SK-N-SH (cell line): ENCODE data around the gene ZNF605. TPM values are rescaled to one million over a fixed set of nuclear protein-coding genes. Genes with fewer than 3 reads are reported as not detected.
A peak's percentile ranks its signal among the peaks of the same experiment; 100 is the strongest.

ENCODE experiments used
- CTCF ChIA-PET: fragments of 300-600, 350-600 bp; formaldehyde crosslinking; extraction: SDS; loops from one replicate; lab custom pipeline; 2021; lab: Yijun Ruan, JAX
- POLR2A ChIA-PET: fragments of 350-600 bp; sonication (Branson Sonifier 250); formaldehyde crosslinking; extraction: SDS; loops from one replicate; lab custom pipeline; 2020; ENCODE audit warnings: antibody characterized with exemption, inconsistent platforms; lab: Yijun Ruan, JAX
- DNase-seq: peaks from one replicate; pipeline ENCODE4 v3.0.0; 2012
- H2AFZ ChIP-seq: fragments of 200-600 bp; sonication (generic); 2 replicates; pipeline ENCODE4 v1.8.1; 2016; ENCODE audit warnings: antibody characterized with exemption, mild to moderate bottlenecking, low read depth
- H3F3A ChIP-seq: fragments of 200-600 bp; sonication (generic); replicated peaks from 2 replicates; pipeline ENCODE3; 2016; ENCODE audit warnings: antibody characterized with exemption, mild to moderate bottlenecking; ENCODE audit not compliant: insufficient read depth
- H3K27ac ChIP-seq, 2 experiments: fragments of 200-500 bp in 1 of 2; fragments of 200-600 bp in 1 of 2; sonication (Bioruptor generic) in 1 of 2; sonication (generic), shearing (Covaris generic) in 1 of 2; 2 replicates each; pipeline versions ENCODE4 v1.5.1 to v1.6.1; 2014 to 2016; ENCODE audit warnings: low read depth in 2 of 2, inconsistent platforms in 1 of 2, low read length in 1 of 2, mild to moderate bottlenecking in 1 of 2, mixed read lengths in 1 of 2
- H3K27me3 ChIP-seq: fragments of 200-600 bp; sonication (generic), shearing (Covaris generic); 2 replicates; pipeline ENCODE4 v1.6.1; 2016; ENCODE audit warnings: mixed run types; ENCODE audit not compliant: insufficient read depth
- H3K36me3 ChIP-seq, 2 experiments: fragments of 200-500 bp in 1 of 2; fragments of 200-600 bp in 1 of 2; sonication (Bioruptor generic) in 1 of 2; sonication (generic) in 1 of 2; replicated peaks in 1 of 2; 2 replicates each; pipeline versions ENCODE3 to v1.5.1; 2014 to 2016; ENCODE audit warnings: low read length in 1 of 2, mild to moderate bottlenecking in 1 of 2; ENCODE audit not compliant: insufficient read depth in 2 of 2, control insufficient read depth in 1 of 2
- H3K4me1 ChIP-seq, 2 experiments: fragments of 200-500 bp in 1 of 2; fragments of 200-600 bp in 1 of 2; sonication (Bioruptor generic) in 1 of 2; sonication (generic), shearing (Covaris generic) in 1 of 2; 2 replicates each; pipeline versions ENCODE4 v1.5.1 to v1.6.1; 2014 to 2016; ENCODE audit warnings: low read depth in 1 of 2, low read length in 1 of 2, mixed run types in 1 of 2; ENCODE audit not compliant: insufficient read depth in 2 of 2, control insufficient read depth in 1 of 2
- H3K4me2 ChIP-seq: fragments of 200-600 bp; sonication (generic), shearing (Covaris generic); 2 replicates; pipeline ENCODE4 v1.6.1; 2017; ENCODE audit warnings: mixed run types
- H3K4me3 ChIP-seq, 2 experiments: fragments of 200-500 bp in 1 of 2; fragments of 200-600 bp in 1 of 2; sonication (Bioruptor generic) in 1 of 2; sonication (generic), shearing (Covaris generic) in 1 of 2; 2 replicates each; pipeline versions ENCODE4 v1.5.1 to v1.8.1; 2014 to 2016; ENCODE audit warnings: low read depth in 2 of 2, inconsistent platforms in 1 of 2, low read length in 1 of 2, mild to moderate bottlenecking in 1 of 2, mixed read lengths in 1 of 2, moderate library complexity in 1 of 2
- H3K79me2 ChIP-seq: fragments of 200-600 bp; sonication (generic); 2 replicates; pipeline ENCODE4 v1.8.1; 2017; ENCODE audit warnings: mild to moderate bottlenecking; ENCODE audit not compliant: insufficient read depth
- H3K9ac ChIP-seq: fragments of 200-600 bp; sonication (generic); 2 replicates; pipeline ENCODE4 v1.6.1; 2017; ENCODE audit warnings: mixed run types
- H3K9me2 ChIP-seq: fragments of 200-600 bp; sonication (generic); 2 replicates; pipeline ENCODE4 v1.6.1; 2017; ENCODE audit warnings: mixed run types
- H3K9me3 ChIP-seq: fragments of 200-600 bp; sonication (generic); 2 replicates; pipeline ENCODE4 v1.6.1; 2017; ENCODE audit warnings: mixed run types, mild to moderate bottlenecking, moderate library complexity
- H4K20me1 ChIP-seq: fragments of 200-600 bp; sonication (generic); 2 replicates; pipeline ENCODE4 v1.6.1; 2017; ENCODE audit warnings: mild to moderate bottlenecking, mixed run types; ENCODE audit not compliant: insufficient read depth
- FOSL2 ChIP-seq: IDR thresholded peaks from 2 replicates; pipeline ENCODE4 v1.4.0; 2012; ENCODE audit warnings: low read depth, mild to moderate bottlenecking, moderate library complexity, borderline replicate concordance
- FOXJ3 ChIP-seq: sonication (generic); formaldehyde crosslinking; IDR thresholded peaks from 2 replicates; pipeline ENCODE4 v1.5.1; 2020; ENCODE audit warnings: mild to moderate bottlenecking, missing genetic modification reagents
- GABPA ChIP-seq: IDR thresholded peaks from 2 replicates; pipeline ENCODE4 v1.4.0; 2012; ENCODE audit warnings: low read depth, mild to moderate bottlenecking
- NRF1 ChIP-seq: IDR thresholded peaks from 2 replicates; pipeline ENCODE4 v1.6.1; 2012; ENCODE audit warnings: low read depth, mild to moderate bottlenecking, low read length
- SIN3A ChIP-seq: IDR thresholded peaks from 2 replicates; pipeline ENCODE4 v1.6.1; 2012; ENCODE audit warnings: low read depth, mild to moderate bottlenecking, low read length, moderate library complexity, borderline replicate concordance
- TAF1 ChIP-seq: IDR thresholded peaks from 2 replicates; pipeline ENCODE4 v1.6.1; 2012; ENCODE audit warnings: low read depth, mild to moderate bottlenecking, low read length, moderate library complexity, borderline replicate concordance
- TCF12 ChIP-seq: IDR thresholded peaks from 2 replicates; pipeline ENCODE4 v1.4.0; 2012
- WGBS: methylation state at CpG from one replicate; pipeline ENCODE4 v1.1.6; 2017; ENCODE audit warnings: low lambda C conversion rate; 5-methylcytosine and 5-hydroxymethylcytosine counted together
- polyA plus RNA-seq, 3 experiments: library from polyadenylated mRNA; depleted of rRNA; stranded (reverse); fragments of >200 nt; gene quantifications; 2 replicates each; pipeline ENCODE4 v1.2.3, GENCODE V29; 2012
- TF ChIP-seq, protein P1 (sequence below): IDR thresholded peaks from 2 replicates; pipeline ENCODE4 v1.4.0; 2012; ENCODE audit warnings: low read depth, borderline replicate concordance
- TF ChIP-seq, protein P2 (sequence below): fragments of 150-350 bp; IDR thresholded peaks from 2 replicates; pipeline ENCODE4 v1.6.1; 2016; ENCODE audit warnings: mild to moderate bottlenecking, low read depth, low read length
- TF ChIP-seq, protein P3 (sequence below): fragments of 200-600 bp; sonication (generic); IDR thresholded peaks from 2 replicates; pipeline ENCODE4 v1.6.1; 2017; ENCODE audit warnings: antibody characterized with exemption, mild to moderate bottlenecking, moderate library complexity

The ZNF605 gene
- polyA plus RNA-seq, 1 of the 3 experiments (the other 2 are of a cell fraction) = 4.0 TPM

DNA sequence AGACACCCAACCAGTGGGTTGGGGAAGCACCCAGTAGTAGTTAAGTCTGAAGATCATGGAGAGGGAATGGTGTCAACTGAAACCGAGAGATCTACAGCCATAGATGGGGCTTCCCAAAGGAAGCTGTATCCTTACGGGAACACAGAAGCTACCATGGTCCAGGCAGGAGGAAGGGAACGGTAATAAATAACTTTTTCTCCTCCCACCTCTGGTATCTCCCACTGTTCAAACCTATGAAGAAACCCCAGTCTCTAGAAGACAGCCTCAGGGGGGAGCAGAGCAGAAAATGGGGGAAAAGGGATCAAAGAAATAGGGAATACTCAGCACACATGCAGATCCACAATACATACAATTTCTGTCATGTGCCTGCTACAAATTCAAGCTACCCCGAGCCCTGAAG, 33.4 kb downstream of the ZNF605 start:
- WGBS = 69% methylated on average over 4 of the region's 4 CpGs
- Histone ChIP-seq H4K20me1 (no peaks in the 10 kb centered on the region), H3K4me1 (no peaks in the 10 kb centered on the region), H3K27me3 (no peaks in the 10 kb centered on the region), H3K4me3 (no peak overlapping the region; a peak in 1 of 4 replicates), H3K9me3 (peaks cover 49% of the 10 kb centered on the region), H3K9me2 (no peaks in the 10 kb centered on the region), H3K4me2 (no peak overlapping the region), H3F3A (peaks cover 8% of the 10 kb centered on the region), H2AFZ (no peak overlapping the region), H3K79me2 (no peaks in the 10 kb centered on the region), H3K9ac (no peak overlapping the region), H3K36me3 (peaks cover 6 to 15% of the 10 kb centered on the region in 2 experiments), H3K27ac (no peak overlapping the region)
- CTCF ChIA-PET = no interaction called here
- POLR2A ChIA-PET = no interaction called here
- TF ChIP-seq FOSL2 (no peak), SIN3A (no peak), FOXJ3 (no peak), TAF1 (no peak), NRF1 (no peak), TCF12 (no peak)
- TF ChIP-seq, protein P1, sequence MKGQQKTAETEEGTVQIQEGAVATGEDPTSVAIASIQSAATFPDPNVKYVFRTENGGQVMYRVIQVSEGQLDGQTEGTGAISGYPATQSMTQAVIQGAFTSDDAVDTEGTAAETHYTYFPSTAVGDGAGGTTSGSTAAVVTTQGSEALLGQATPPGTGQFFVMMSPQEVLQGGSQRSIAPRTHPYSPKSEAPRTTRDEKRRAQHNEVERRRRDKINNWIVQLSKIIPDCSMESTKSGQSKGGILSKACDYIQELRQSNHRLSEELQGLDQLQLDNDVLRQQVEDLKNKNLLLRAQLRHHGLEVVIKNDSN = no peak
- TF ChIP-seq, protein P2, sequence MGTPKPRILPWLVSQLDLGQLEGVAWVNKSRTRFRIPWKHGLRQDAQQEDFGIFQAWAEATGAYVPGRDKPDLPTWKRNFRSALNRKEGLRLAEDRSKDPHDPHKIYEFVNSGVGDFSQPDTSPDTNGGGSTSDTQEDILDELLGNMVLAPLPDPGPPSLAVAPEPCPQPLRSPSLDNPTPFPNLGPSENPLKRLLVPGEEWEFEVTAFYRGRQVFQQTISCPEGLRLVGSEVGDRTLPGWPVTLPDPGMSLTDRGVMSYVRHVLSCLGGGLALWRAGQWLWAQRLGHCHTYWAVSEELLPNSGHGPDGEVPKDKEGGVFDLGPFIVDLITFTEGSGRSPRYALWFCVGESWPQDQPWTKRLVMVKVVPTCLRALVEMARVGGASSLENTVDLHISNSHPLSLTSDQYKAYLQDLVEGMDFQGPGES = no peak
- DNase-seq = no peak

DNA sequence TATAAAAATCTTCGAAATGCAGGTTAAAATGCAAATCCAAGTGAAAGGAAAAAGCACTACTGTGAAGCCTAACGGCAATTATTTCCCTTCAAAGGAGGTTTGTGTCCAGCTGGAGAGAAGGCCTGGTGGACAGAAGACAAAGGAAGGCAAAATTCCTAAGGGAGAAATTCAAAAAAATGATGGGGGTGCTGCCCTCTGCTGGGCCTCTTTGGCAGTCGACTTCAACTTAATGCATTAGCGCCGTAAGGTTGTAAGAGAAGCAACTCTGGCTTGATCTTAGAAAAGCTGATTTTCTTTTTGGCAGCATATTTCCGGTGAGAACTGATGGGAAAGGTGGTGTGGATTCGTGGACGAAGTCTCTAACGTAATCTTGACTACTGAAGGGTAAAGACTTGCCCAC, 34.4 kb downstream of the ZNF605 start:
- no peak overlapping the region for H2AFZ ChIP-seq
- peaks cover 8% of the 10 kb centered on the region for H3F3A ChIP-seq
- H3K27ac ChIP-seq = no peak overlapping the region
- H3K79me2 ChIP-seq = no peaks in the 10 kb centered on the region
- H3K36me3 ChIP-seq = peaks cover 2 to 10% of the 10 kb centered on the region in 2 experiments
- H3K4me3 ChIP-seq = no peak overlapping the region
- no peaks in the 10 kb centered on the region for H3K9me2 ChIP-seq
- no peak for DNase-seq
- H3K4me1 ChIP-seq = no peaks in the 10 kb centered on the region
- CTCF ChIA-PET = interaction anchor here (0.7 kb wide), 1 partner anchor 76 kb away, joined by 3 read pairs; no protein-coding TSS in a partner anchor
- no peak for TF ChIP-seq GABPA
- TF ChIP-seq, protein P3, sequence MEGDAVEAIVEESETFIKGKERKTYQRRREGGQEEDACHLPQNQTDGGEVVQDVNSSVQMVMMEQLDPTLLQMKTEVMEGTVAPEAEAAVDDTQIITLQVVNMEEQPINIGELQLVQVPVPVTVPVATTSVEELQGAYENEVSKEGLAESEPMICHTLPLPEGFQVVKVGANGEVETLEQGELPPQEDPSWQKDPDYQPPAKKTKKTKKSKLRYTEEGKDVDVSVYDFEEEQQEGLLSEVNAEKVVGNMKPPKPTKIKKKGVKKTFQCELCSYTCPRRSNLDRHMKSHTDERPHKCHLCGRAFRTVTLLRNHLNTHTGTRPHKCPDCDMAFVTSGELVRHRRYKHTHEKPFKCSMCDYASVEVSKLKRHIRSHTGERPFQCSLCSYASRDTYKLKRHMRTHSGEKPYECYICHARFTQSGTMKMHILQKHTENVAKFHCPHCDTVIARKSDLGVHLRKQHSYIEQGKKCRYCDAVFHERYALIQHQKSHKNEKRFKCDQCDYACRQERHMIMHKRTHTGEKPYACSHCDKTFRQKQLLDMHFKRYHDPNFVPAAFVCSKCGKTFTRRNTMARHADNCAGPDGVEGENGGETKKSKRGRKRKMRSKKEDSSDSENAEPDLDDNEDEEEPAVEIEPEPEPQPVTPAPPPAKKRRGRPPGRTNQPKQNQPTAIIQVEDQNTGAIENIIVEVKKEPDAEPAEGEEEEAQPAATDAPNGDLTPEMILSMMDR = peak; percentile 27; the same call in 1 of the 2 replicates
- no peaks in the 10 kb centered on the region for H4K20me1 ChIP-seq
- no peaks in the 10 kb centered on the region for H3K27me3 ChIP-seq
- 85% methylated on average over 9 of the region's 9 CpGs for WGBS
- no peak overlapping the region for H3K9ac ChIP-seq
- POLR2A ChIA-PET = no interaction called here
- peaks cover 44% of the 10 kb centered on the region for H3K9me3 ChIP-seq
- H3K4me2 ChIP-seq = no peak overlapping the region
